Left colon (tissue), 2 donors: ENCODE results near the gene MLXIP. TPM values are rescaled to one million over a fixed set of nuclear protein-coding genes. Genes with fewer than 3 reads are reported as not detected.
A peak's percentile ranks its signal among the peaks of the same experiment; 100 is the strongest.

Experiments used
- ATAC-seq: fragments of 200-7000 bp; cut with Tn5 transposase; one replicate; pipeline ENCODE4 v1.9.1; 2020; ENCODE audit warnings: mild to moderate bottlenecking, moderate library complexity
- DNase-seq, 2 donors: peaks; one replicate each; pipeline ENCODE4 v3.0.0-alpha.2; 2020
- intact Hi-C, 2 donors: fragments of 100-400 bp; cut with DNase I in 1 of 2; cut with micrococcal nuclease in 1 of 2; formaldehyde crosslinking; loops; one replicate each; pipeline versions ENCODE4 v1.11.2 to v1.14.0; 2022; cut with DNase I, micrococcal nuclease
- total RNA-seq, 2 donors: library from RNA; stranded (reverse); fragmentation: NEBNext Ultra II Directional; extraction: Animal tissue kit (Norgen Biotek cat#: 25700); gene quantifications; one replicate each; pipeline ENCODE4 v1.2.1, GENCODE V29; 2021
- donor health status: DM: no; HTN: no; CAD: no.
- donor health status: DM: yes; HTN: yes; CAD: no.

MLXIP gene
- total RNA-seq, 2 donors from 2014 or later = 125 to 175 TPM

GRCh38 chr12:122067548-122067947 lies 11.0 kb upstream of the MLXIP start:
- ATAC-seq (no peak), DNase-seq (no peak)
- intact Hi-C loops = no loop called here

- DNase-seq = peak; percentile 65 to 70
- ATAC-seq = no peak
- intact Hi-C loops = no loop called here
Observed at GRCh38 chr12:122067966-122068365, 10.6 kb upstream of the MLXIP start.

GRCh38 chr12:122072031-122072970 lies 6.3 kb upstream of the MLXIP start:
- intact Hi-C loops = no loop called here
- DNase-seq = peak in 1 of 2 donors; percentile 64

DNA sequence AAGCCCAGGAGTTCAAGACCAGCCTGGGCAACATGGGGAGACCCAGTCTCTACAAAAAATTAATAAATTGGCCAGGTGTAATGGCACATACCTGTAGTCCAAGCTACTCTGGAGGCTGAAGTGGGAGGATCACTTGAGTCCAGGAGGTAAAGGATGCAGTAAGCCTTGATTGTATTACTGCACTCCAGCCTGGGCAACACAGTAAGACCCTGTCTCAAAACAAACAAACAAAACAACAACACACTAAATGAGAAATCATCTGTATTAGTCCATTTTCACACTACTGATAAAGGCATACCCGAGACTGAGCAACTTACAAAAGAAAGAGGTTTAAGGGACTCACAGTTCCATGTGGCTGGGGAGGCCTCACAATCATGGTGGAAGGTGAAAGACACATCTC lies 4.7 kb upstream of the MLXIP start:
- DNase-seq (no peak), ATAC-seq (no peak)
- intact Hi-C loops = no loop called here

More at GRCh38 chr12:122072031-122072970, 6.3 kb upstream of the MLXIP start:
- peak; percentile 10 for ATAC-seq

DNA sequence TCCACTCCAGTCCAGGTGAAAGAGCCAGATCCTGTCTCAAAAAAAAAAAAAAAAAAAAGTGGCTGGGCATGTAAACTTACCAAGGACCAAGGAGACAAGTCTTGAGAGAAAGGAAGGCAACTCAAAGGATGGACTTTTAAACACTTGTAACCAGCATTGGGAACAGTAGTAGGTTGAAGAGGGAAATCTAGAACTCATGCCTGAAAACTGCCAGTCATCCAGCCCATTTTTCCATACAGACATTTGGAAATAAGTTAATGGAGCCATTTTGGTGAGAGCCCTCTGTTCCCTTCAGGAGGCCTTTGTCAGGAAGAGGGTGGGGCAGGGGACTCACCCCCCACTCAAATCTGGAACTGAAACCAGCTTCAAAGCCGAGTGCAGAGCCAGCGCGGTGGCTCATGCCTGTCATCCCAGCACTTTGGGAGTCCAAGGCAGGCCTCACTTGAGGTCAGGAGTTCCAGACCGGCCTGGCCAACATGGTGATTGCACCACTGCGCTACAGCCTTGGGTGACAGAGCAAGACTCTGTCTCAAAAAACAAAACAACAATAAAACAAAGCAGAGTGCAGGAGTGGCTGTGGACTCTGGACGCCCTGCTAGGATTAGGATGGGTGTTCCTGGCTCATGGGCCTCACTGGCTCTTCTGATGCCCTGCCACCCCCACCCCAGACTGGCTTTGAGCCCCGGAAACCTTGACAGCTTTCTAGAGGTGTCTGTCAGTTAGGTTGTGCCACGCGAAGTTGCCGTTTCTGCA lies 1.6 kb upstream of the MLXIP start:
- DNase-seq (peak; percentile 69 to 70), ATAC-seq (peak; percentile 45)
- intact Hi-C loops = no loop called here

DNA sequence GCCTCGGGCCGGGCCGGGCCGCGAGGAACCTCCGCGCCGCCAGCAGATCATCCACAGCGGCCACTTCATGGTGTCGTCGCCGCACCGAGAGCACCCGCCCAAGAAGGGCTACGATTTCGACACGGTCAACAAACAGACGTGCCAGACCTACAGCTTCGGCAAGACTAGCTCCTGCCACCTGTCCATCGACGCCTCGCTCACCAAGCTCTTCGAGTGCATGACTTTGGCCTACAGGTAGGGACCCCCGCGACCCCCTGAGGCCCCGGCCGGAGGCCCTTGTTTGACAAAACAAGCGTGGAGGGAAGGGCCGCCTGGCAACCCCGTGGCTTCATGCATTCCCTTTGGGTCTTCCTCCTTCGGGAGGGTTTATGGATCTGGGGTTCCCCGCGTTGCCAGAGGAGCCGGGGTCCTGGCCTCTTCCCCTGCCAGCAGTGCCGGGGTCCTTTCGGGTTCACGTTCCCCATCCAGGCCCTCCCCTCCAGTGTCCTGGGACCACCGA lies 526 bp downstream of the MLXIP start:
- intact Hi-C loops = no loop called here
- no peak for ATAC-seq
- peak in 1 of 2 donors; percentile 57 for DNase-seq

GRCh38 chr12:122079532-122080081 lies 1.1 kb downstream of the MLXIP start:
- ATAC-seq (no peak), DNase-seq (no peak)
- intact Hi-C loops = no loop called here

DNA sequence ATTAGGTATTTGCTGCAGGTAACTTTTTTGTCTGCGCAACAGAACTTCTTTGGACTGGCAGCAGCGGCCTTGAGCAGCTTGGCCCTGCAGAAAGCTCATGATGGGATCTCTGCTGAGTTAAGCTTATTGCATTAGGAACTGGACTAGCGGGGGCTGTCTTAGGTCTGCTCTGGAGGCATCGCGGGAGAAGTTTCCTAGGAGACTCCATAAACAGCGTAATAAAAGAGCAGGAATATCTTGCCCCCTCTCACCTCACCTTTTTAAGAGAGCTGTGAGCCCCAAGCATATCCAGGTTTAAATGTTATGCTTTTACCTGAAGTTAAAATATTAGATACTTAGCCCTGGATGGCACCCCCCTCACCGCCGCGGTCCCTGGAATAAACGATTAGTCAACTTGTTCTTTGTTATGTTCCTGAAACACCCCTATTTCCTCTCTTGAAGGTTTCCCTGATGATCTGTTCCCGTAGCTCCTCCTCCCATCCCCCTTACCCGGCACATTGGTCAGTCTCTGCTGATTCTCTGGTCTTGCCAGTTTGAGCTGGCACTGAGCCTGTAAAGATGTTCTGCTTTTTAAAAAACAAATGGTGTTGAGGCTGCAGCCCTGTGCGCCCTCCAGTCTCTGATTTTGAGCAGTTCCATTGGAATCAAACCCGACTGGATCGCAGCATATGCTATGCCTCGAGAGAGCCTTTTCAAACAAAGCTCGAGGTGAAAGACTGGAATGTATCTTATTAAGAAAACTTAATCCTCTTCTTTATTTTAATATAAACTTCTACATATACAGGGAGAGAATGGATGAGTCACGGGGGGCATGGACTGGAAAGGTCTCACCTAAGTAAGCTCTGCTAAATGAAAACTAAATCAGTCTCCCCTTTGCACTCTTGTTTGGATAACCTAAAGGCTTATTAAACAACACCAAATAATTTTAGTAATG lies 1.9 kb downstream of the MLXIP start:
- DNase-seq = peak; percentile 66 to 90
- intact Hi-C loops = no loop called here
- peak; percentile 24 for ATAC-seq

GRCh38 chr12:122081083-122081696 lies 2.6 kb downstream of the MLXIP start:
- DNase-seq = peak in 1 of 2 donors; percentile 37
- intact Hi-C loops = no loop called here

GRCh38 chr12:122081697-122082221 lies 3.2 kb downstream of the MLXIP start:
- intact Hi-C loops = no loop called here
- DNase-seq (peak in 1 of 2 donors; percentile 57), ATAC-seq (peak; percentile 13)

More at GRCh38 chr12:122081083-122081696, 2.6 kb downstream of the MLXIP start:
- no peak for ATAC-seq

DNA sequence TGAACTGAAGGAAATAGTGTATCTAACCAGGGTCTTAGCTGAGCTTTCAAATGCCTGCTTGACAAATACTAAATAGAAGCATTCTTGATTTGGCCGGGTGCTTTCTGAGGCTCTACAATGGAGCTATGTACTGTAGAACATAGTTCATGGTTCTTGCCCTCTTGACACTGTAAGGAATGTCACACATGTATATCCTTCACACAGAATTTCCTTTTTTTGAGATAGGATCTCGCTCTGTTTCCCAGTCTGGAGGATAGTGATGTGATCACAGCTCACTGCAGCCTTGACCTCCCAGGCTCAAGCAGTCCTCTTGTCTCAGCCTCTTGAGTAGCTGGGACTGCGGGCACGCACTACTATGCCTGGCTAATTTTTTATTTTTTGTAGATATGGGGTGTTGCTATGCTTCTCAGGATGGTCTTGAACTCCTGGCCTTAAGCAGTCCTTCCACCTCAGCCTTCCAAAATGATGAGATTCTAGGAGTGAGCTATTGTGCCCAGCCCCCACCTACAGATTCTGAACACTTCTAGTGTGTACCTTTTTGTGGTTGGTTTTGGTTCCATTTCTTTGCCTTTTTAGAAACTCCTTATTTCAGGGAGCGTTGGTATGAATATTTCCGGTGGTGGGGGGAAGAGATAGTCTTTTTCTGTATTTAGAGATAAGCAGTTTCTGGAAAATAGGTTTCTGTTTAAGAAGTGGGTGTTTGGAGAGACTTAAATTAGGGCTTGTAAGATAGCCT lies 4.2 kb downstream of the MLXIP start:
- ATAC-seq (no peak), DNase-seq (peak in 1 of 2 donors; percentile 24)
- intact Hi-C loops = no loop called here

- intact Hi-C loops = no loop called here
- DNase-seq (peak in 1 of 2 donors; percentile 25), ATAC-seq (no peak)
Observed at GRCh38 chr12:122084857-122085405, 6.4 kb downstream of the MLXIP start.

- DNase-seq = peak in 1 of 2 donors; percentile 20
- no peak for ATAC-seq
- intact Hi-C loops = no loop called here
Observed at GRCh38 chr12:122085591-122085990, 7.0 kb downstream of the MLXIP start.

- intact Hi-C loops = no loop called here
- DNase-seq (peak in 1 of 2 donors; percentile 20), ATAC-seq (no peak)
Observed at GRCh38 chr12:122086116-122086515, 7.6 kb downstream of the MLXIP start.

DNA sequence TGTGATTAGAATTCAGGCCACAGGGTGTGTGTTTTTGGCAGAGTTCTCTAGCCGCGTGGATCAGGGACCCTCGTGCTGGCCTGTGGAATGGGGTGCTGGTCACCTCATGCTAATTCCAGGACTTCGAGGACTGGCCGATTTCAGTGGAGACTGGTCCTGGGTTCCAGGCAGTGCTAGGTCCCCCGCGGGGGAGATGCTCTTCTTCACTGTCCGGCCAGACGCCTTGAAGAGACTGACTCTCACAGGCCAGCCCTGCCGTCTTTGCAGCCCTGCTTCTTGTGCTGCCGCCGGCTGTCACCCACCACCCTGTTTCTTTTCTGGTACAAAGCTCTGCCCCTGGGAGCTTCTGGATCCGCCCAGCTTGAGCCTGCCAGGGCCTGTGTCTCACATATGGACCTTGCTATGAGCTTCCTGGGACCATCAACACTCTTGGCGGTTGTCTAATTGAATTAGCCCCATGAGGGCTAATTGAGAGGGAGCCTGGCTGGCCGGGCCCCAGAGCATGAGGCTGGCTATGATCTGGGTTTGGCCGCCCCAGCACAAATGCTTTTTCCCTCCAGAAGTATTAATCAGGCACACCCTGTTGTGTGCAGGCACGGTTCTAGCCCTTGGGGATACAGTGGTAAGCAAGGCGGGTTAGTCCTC lies 8.2 kb downstream of the MLXIP start:
- ATAC-seq (peak; percentile 18), DNase-seq (peak in 1 of 2 donors; percentile 44)
- intact Hi-C loops = no loop called here
